K562 (cell line): ENCODE data around the gene MAPT. TPM values are rescaled to one million over a fixed set of nuclear protein-coding genes. Genes with fewer than 3 reads are reported as not detected.

Experiments used
- CREBBP ChIP-seq: IDR thresholded peaks from one replicate; pipeline ENCODE4 v1.6.1; 2012; ENCODE audit warnings: low read depth, mild to moderate bottlenecking, control low read depth, inconsistent platforms, low read length
- DPF2 ChIP-seq: fragments of 450-650 bp; IDR thresholded peaks from 2 replicates; pipeline ENCODE4 v1.6.1; 2016
- EP400 ChIP-seq: fragments of 450-650 bp; IDR thresholded peaks from 2 replicates; pipeline ENCODE4 v1.6.1; 2017; ENCODE audit warnings: antibody characterized with exemption, mild to moderate bottlenecking, moderate library complexity
- LEF1 ChIP-seq: fragments of 450-650 bp; IDR thresholded peaks from 2 replicates; pipeline ENCODE4 v1.6.1; 2016; ENCODE audit warnings: mild to moderate bottlenecking
- MTA1 ChIP-seq: fragments of 450-650 bp; IDR thresholded peaks from 2 replicates; pipeline ENCODE4 v1.6.1; 2017; ENCODE audit warnings: borderline replicate concordance
- NELFE ChIP-seq: IDR thresholded peaks from 2 replicates; pipeline ENCODE4 v1.6.1; 2011; ENCODE audit warnings: mild to moderate bottlenecking; ENCODE audit not compliant: insufficient read depth, insufficient read length
- POLR2AphosphoS2 ChIP-seq: IDR thresholded peaks from 2 replicates; pipeline ENCODE4 v1.6.1; 2012; ENCODE audit warnings: low read length, improper control_type of control experiment
- RUNX1 ChIP-seq: sonication (generic); IDR thresholded peaks from 2 replicates; pipeline ENCODE4 v1.6.1; 2016; ENCODE audit warnings: antibody characterized with exemption, low read depth
- ZNF408 ChIP-seq: fragments of 250-450 bp; sonication (Bioruptor Pico); IDR thresholded peaks from 2 replicates; pipeline ENCODE4 v1.4.0; 2020; ENCODE audit warnings: low read depth, mild to moderate bottlenecking, moderate library complexity
- polyA plus RNA-seq, 8 experiments: library from polyadenylated mRNA; depleted of rRNA in 4 of 8; stranded (reverse) in 5 of 8; unstranded in 3 of 8; fragments of >200 nt; fragmentation: Nextera tagmentation in 2 of 8; fragmentation: Illumina TruSeq in 1 of 8; extraction: Ambion mirVana in 2 of 8; extraction: Trizol in 1 of 8; gene quantifications; 2 replicates each; pipeline versions ENCODE4 v1.2.1 to v1.2.3, GENCODE V29; 2011 to 2014; ENCODE audit warnings: inconsistent platforms in 1 of 8, missing spikeins in 1 of 8
- total RNA-seq, 7 experiments: library from RNA; depleted of rRNA in 6 of 7; stranded (reverse); fragments of >200 nt in 6 of 7; fragmentation: Illumina TruSeq in 2 of 7; extraction: Trizol in 2 of 7; gene quantifications; 2 replicates each; pipeline versions ENCODE4 v1.2.1 to v1.2.3, GENCODE V29; 2011 to 2021; ENCODE audit warnings: low replicate concordance in 1 of 7
- TF ChIP-seq, protein P1 (sequence below): sonication (generic); formaldehyde crosslinking; IDR thresholded peaks from 2 replicates; pipeline ENCODE4 v1.8.0; 2023; ENCODE audit warnings: missing genetic modification reagents, mild to moderate bottlenecking, borderline replicate concordance
- TF ChIP-seq, protein P2 (sequence below), 2 experiments: fragments of 450-650 bp; formaldehyde crosslinking in 1 of 2; IDR thresholded peaks; 2 replicates each; pipeline versions ENCODE4 v1.4.0 to v1.6.1; 2014 to 2020; ENCODE audit warnings: mild to moderate bottlenecking in 2 of 2, borderline replicate concordance in 1 of 2, low read depth in 1 of 2
- TF ChIP-seq, protein P3 (sequence below): IDR thresholded peaks from 3 replicates; pipeline ENCODE4 v1.6.1; 2011; ENCODE audit warnings: borderline replicate concordance, mild to moderate bottlenecking, moderate library complexity; ENCODE audit not compliant: insufficient read length; ENCODE audit errors: extremely low read depth

The MAPT gene
- total and polyA plus RNA-seq, 9 of the 15 experiments (the other 6 are each of a cell fraction or from before 2014, with no cell fraction given) = 0.04 to 1.1 (median 0.36) TPM

DNA sequence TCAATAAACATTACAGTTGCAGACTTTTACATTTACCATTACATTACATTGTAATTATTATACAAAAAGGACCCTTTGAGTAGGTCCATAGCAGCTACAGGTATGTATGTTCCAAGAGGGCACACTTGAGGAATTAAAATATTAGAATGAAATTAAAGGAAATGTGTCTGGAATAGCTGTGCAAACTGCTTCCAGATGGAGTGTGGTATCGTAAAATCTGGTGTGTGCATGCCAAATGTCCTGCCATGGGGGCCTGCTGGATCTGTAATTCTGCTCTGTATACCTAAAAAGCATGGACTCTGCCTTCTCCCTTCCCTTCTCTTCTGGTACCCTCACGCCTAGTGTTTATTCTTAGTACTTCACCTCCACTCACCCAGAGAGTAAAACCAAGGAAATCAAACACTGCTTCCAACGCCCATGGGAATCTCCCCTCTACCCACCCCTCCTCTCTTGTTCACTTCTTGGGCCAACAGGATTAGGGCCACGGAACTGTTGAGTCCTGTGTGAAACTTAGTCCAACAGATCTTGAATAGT lies 143.4 kb downstream of the MAPT start (continued):
- TF ChIP-seq, protein P1, sequence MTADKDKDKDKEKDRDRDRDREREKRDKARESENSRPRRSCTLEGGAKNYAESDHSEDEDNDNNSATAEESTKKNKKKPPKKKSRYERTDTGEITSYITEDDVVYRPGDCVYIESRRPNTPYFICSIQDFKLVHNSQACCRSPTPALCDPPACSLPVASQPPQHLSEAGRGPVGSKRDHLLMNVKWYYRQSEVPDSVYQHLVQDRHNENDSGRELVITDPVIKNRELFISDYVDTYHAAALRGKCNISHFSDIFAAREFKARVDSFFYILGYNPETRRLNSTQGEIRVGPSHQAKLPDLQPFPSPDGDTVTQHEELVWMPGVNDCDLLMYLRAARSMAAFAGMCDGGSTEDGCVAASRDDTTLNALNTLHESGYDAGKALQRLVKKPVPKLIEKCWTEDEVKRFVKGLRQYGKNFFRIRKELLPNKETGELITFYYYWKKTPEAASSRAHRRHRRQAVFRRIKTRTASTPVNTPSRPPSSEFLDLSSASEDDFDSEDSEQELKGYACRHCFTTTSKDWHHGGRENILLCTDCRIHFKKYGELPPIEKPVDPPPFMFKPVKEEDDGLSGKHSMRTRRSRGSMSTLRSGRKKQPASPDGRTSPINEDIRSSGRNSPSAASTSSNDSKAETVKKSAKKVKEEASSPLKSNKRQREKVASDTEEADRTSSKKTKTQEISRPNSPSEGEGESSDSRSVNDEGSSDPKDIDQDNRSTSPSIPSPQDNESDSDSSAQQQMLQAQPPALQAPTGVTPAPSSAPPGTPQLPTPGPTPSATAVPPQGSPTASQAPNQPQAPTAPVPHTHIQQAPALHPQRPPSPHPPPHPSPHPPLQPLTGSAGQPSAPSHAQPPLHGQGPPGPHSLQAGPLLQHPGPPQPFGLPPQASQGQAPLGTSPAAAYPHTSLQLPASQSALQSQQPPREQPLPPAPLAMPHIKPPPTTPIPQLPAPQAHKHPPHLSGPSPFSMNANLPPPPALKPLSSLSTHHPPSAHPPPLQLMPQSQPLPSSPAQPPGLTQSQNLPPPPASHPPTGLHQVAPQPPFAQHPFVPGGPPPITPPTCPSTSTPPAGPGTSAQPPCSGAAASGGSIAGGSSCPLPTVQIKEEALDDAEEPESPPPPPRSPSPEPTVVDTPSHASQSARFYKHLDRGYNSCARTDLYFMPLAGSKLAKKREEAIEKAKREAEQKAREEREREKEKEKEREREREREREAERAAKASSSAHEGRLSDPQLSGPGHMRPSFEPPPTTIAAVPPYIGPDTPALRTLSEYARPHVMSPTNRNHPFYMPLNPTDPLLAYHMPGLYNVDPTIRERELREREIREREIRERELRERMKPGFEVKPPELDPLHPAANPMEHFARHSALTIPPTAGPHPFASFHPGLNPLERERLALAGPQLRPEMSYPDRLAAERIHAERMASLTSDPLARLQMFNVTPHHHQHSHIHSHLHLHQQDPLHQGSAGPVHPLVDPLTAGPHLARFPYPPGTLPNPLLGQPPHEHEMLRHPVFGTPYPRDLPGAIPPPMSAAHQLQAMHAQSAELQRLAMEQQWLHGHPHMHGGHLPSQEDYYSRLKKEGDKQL (CRISPR knock-in tag) = no peak
- no peak for TF ChIP-seq NELFE
- TF ChIP-seq ZNF408 (CRISPR knock-in tag) = no peak
- TF ChIP-seq LEF1 = no peak
- no peak for TF ChIP-seq CREBBP
- TF ChIP-seq, protein P2, sequence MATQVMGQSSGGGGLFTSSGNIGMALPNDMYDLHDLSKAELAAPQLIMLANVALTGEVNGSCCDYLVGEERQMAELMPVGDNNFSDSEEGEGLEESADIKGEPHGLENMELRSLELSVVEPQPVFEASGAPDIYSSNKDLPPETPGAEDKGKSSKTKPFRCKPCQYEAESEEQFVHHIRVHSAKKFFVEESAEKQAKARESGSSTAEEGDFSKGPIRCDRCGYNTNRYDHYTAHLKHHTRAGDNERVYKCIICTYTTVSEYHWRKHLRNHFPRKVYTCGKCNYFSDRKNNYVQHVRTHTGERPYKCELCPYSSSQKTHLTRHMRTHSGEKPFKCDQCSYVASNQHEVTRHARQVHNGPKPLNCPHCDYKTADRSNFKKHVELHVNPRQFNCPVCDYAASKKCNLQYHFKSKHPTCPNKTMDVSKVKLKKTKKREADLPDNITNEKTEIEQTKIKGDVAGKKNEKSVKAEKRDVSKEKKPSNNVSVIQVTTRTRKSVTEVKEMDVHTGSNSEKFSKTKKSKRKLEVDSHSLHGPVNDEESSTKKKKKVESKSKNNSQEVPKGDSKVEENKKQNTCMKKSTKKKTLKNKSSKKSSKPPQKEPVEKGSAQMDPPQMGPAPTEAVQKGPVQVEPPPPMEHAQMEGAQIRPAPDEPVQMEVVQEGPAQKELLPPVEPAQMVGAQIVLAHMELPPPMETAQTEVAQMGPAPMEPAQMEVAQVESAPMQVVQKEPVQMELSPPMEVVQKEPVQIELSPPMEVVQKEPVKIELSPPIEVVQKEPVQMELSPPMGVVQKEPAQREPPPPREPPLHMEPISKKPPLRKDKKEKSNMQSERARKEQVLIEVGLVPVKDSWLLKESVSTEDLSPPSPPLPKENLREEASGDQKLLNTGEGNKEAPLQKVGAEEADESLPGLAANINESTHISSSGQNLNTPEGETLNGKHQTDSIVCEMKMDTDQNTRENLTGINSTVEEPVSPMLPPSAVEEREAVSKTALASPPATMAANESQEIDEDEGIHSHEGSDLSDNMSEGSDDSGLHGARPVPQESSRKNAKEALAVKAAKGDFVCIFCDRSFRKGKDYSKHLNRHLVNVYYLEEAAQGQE (IDR thresholded peaks at IDR 0.05; ENCODE audit: borderline replicate concordance) = no peak
- TF ChIP-seq, protein P2 (CRISPR knock-in tag; IDR thresholded peaks at IDR 0.05; ENCODE audit: low read depth) = no peak
- TF ChIP-seq POLR2AphosphoS2 = no peak
- TF ChIP-seq EP400 = no peak
- no peak for TF ChIP-seq DPF2
- TF ChIP-seq MTA1 = no peak
- no peak for TF ChIP-seq RUNX1
- TF ChIP-seq, protein P3, sequence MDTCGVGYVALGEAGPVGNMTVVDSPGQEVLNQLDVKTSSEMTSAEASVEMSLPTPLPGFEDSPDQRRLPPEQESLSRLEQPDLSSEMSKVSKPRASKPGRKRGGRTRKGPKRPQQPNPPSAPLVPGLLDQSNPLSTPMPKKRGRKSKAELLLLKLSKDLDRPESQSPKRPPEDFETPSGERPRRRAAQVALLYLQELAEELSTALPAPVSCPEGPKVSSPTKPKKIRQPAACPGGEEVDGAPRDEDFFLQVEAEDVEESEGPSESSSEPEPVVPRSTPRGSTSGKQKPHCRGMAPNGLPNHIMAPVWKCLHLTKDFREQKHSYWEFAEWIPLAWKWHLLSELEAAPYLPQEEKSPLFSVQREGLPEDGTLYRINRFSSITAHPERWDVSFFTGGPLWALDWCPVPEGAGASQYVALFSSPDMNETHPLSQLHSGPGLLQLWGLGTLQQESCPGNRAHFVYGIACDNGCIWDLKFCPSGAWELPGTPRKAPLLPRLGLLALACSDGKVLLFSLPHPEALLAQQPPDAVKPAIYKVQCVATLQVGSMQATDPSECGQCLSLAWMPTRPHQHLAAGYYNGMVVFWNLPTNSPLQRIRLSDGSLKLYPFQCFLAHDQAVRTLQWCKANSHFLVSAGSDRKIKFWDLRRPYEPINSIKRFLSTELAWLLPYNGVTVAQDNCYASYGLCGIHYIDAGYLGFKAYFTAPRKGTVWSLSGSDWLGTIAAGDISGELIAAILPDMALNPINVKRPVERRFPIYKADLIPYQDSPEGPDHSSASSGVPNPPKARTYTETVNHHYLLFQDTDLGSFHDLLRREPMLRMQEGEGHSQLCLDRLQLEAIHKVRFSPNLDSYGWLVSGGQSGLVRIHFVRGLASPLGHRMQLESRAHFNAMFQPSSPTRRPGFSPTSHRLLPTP = no peak
